Inferior parietal cortex (tissue), 1 donor: ENCODE measurements around the gene MICU2.

ENCODE experiments used
- DNase-seq: peaks from one replicate; pipeline ENCODE4 v3.0.0-alpha.2; 2016; ENCODE audit errors: extremely low spot score

MICU2 gene

DNA sequence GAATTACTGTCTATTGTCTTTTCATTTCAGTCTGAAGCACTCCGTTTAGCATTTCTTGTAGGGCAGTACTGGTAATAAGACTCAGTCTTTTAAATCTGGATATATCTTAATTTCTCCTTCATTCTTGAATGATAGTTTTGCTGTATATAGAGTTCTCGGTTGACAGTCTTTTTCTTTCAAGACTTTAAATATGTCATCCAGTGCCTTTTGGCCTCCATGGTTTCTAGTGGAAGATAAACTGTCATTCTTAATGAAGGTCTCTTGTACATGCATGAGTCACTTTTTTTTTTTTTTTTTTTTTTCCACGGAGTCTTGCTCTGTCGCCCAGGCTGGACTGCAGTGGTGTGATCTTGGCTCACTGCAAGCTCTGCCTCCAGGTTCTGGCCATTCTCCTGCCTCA is 117.6 kb downstream of the MICU2 start:
- no peak for DNase-seq

DNA sequence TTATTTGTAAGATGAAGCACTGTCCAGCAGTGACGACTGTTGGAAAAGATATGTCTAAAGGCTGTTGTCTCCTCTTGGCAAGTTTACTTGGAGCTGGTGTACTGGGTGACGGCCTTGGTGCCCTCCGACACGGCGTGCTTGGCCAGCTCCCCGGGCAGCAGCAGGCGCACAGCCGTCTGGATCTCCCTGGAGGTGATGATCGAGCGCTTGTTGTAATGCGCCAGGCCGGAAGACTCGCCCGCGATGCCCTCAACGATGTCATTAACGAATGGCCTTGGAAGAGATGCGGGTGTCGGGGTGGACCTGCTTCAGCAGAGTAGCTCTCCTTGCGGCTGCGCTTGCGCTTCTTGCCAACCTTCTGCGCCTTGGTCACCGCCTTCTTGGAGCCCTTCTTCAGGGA is 120.2 kb downstream of the MICU2 start:
- DNase-seq: no peak

DNA sequence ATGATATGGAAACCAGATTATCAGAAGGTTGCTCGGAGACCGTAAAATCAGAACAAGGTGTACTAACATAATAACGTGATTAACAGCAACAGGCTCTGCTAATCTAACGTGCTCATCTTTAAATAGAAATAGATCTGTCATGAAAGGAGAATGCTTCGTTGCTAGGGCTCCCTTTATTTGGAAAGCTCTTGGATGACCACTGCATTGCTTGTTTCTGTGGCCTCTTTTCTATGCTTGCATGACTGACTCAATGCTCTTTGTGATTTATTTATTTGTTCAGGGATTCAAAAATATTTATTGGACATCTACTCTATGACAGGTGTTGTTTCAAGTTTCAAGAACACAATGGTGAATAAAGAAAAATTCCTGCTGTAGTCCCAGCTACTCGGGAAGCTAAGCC is 122.6 kb downstream of the MICU2 start:
- no peak for DNase-seq

DNA sequence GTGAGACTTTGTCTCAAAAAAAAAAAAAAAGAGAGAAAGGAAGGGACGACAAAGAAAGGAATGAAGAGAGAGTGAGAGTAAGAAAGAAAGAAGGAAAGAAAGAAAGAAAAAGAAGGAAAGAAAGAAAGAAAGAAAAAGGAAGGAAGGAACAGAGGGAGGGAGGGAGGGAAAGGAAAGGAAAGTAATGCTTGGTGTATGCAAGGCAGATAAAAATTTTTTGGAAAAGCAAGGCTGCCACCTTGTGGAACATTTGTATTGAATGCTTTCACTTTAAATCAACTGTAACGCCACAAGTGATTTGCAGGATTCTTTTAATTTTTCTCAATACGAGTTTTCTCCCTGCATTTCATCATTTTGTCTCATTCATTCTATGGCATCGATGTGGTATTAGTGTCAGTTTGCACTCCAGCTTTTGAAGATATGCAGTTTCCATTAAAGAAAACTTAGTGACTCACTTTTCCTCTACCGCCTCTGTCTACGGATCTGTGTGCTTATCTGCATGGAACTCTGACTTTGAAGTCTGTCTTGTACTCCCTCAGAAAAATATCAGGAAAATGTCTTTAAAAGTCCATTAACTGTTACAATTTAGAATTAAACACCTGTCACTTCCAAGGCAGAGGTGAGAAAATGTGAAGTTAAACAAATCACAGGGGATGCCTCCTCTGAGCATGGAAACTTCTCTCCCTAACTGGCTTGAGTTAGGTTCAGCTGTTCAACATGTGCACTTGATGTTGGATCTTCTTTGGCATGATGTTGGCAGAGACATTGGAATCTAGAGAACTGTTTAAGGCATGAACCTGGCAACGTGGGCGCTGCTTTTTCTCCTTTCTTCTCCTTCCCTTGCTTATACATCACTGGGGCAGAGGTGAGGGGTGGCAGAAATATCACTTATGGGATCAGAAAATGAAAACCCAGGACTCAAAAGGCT is 124.8 kb downstream of the MICU2 start:
- peak; percentile 95 for DNase-seq

DNA sequence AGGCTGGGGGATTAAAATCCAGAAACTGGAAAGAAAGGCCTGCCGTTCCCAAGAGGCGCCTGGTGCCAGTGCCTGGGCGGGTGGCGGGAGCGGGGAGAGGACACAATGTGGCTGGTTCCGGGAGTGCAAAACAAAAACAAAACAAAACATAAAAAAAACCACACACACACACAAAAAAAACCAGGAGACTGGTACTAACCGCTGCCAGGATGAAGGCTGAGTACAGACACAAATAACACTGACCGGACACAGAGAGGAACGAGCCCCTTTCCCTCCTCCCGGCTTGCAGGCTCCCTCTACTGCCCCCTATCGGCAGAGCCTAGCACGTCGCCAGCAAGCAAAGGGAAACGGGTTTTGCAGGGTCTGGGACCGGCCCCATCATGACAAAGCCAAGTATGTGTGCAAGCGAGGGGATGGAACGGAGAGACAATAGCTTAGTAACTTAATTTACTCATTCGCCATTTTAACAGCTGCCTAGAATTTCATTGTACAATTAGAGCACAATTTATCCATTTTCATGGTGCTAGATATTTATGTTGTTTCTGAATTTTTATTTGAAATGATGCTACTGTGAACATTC is 127.0 kb downstream of the MICU2 start:
- peak; percentile 93 for DNase-seq

DNA sequence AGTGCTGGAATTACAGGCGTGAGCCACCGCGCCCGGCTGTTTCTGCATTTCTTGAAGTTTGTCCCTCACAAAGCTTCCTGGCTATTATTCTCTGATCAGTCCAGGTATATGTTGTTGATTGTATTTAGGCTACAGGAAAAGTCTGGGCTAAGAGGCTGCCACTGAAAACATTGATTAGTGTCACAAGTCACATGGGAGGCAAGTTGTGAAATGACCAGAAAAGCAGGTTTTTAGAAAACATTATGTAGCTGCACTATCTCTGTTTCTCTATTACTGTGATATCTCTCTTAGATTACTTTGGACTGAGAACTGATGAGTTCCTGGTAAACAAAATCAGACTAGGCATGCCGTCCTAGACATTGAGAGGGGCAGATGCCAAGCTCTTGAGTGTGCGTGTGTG is 128.9 kb downstream of the MICU2 start:
- no peak for DNase-seq

DNA sequence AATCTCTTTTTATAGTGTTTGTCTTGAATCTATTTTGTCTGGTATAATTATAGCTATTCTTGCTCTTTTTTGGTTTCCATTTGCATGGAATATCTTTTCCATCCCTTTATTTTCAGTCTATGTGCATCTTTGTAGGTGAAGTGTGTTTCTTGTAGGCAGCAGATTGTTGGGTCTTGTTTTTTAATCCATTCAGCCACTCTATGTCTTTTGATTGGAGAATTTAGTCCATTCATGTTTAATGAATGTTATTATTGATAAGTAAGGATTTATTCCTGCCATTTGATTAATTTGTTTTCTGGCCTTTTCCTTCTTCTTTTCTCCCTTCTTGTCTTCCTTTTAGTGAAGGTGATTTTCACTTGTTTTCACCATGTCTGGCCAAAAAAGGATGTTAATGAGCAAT is 133.2 kb downstream of the MICU2 start:
- DNase-seq: no peak

DNA sequence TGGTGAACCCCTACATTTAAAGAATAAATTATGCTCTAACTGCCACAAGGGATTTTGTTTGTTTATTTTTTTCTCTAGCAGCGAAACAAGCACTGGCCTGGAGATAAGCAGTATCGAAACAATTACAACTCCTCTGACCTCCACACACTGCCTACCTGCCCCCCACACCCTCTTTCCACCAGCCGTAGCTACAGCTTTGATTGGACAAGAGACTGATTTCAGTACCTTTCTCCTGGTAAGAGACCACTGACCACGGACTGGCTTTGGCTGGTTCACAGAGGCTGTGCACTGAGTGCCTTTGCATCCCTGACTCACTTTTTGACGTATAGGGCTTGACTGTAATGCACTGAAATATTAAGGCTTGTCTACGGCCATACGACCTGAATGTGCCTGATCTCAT is 137.4 kb downstream of the MICU2 start:
- no peak for DNase-seq

DNA sequence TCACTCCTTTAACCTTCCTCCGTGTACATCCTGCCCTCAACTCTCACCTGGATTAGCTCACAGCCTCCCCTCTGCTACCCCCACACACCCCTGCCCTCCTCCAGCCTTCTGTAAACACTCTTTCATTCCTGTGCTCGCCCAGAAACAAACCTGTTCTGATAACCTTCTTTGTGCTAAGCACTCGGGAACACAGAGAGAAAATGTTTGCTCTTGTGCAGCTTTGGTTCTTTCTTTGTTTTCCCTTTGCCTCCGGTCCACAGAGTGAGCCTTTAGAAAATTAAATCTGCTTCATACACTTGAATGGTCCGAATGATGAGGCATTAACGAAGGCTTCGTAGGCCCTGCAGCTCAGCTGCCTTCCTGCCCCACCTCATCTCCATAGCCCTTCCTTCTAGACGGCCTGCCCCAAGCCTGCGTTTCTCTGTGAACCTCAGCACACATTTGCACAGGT is 138.2 kb downstream of the MICU2 start:
- no peak for DNase-seq

DNA sequence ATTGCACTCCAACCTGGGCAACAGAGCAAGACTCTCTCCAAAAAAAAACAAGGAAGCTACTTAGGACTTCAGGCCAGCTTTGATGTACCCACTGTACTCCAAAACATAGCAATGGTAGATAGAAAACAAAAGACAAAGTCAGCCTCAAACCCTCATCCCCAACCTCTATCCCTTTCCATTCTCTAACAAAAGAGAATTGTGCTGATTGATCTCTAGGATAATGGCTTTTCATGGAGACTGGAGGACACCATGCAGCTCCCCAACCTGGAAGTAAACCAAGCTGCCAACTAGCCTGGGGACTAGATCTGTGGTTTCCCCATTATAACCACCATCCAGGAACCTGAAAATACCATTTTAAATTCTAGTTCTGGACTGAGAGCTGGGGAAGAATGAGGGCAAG is 140.5 kb downstream of the MICU2 start:
- no peak for DNase-seq

DNA sequence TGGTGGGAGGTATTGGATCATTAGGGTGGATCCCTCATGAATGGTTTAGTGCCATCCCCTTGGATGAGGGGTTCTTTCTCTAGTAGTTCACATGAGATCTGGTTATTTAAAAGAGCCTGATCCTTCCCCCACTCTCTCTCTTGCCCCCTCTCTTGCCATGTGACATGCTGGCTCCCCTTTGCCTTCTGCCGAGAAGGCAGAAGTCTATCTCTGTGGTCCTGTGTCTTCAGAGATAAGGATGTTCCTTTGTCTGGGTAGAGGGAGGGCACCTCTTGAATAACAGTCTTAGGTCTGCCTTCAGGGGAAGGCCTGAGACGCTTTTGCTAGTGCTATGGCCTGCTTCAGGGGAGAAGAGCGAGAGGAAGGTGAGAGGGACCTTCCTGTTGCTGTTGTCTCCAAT is 142.8 kb downstream of the MICU2 start:
- no peak for DNase-seq

DNA sequence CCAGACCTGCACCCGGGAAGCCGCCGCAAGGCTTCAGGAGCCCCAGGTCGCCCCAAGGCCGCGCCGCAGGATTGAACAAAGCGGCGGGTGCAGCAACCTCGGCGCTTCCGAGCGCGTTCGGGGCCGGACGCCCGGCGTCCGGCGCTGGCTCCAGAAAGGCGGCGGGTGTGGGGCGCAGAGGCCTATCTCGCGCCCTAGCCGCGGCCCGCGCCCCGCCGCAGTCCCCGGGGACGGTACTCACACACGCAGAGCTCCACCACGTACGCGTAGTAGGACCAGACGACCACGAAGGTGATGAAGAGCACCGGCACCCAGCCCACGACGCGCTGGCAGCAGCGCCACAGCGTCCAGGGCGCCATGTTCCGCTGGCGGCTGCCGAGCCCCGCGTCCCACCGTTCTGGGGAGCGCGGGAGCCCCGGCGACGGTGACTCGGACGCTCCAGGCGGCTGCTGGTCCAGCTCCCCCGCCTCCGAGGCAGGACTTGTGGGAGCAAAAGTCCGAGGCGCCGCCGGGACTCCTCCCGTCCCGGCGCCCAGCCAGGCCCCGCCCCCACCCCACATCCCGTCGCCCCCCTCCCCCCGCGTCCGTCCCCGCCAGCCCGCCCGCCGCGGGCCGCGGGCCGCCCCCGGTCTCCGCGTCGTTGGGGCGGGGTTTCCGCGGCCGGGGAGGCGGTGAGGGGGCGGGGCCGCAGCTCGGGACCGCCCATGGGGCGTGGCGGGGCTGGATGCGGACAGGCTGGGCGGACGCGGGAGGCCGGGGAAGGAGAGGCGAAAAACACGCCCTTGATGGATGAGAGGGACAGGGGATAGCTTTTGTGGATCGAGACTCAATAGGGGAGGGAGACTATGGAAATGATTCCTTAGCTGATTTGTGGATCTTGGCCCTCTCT is 144.9 kb downstream of the MICU2 start, which contains the start of gene ZDHHC20:
Gene ZDHHC20, minus strand, starts transcription at position 491 of the 889 bp plus-strand sequence. Its CDS starts 132 bp downstream, at position 359.
- DNase-seq: peak; percentile 82

DNA sequence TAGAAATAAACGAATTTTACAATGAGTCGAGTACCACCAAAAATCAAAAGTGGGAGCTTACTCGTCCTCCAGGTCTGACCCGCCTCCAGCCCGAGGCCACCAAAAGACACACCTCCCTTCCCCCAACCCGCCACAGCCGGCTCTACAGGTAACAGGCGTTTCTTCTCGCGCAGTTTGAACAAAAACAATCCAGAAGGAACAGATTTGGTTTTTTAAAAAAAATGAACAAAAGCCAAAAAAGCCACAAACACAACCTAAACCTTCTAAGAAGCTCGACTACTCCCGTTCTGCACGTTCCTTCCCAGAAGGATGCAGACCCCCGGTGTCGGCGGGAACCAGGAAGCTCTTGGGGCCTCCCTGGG is 145.5 kb downstream of the MICU2 start:
- DNase-seq: no peak

DNA sequence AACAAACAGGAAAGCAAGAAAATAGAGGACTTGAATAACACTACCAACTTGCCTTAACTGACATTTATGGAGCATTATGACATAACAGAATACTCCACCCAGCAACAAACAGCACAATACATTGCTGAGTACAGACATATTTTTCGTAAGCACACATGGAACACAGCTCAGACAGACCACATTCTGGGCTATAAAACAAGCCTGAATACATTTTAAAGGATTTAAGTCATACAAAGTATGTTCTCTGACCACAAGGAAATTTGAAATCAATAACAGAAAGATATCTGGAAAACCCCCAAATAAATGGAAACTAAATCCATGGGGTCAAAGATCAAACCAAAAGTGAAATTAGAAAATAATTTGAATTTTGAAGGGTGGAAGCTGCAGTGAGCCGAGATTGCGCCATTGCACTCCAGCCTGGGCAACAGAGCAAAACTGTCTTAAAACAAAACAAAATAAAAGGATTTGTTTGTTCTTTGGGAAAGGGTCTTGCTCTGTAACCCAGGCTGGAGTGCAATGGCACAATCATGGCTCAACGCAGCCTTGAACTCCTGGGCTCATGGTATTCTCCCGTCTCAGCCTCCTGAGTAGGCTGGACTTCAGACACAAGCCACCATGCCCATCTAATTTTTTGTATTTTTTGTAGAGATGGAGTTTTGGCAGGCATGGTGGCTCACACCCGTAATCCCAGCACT is 150.4 kb downstream of the MICU2 start:
- DNase-seq: no peak

DNA sequence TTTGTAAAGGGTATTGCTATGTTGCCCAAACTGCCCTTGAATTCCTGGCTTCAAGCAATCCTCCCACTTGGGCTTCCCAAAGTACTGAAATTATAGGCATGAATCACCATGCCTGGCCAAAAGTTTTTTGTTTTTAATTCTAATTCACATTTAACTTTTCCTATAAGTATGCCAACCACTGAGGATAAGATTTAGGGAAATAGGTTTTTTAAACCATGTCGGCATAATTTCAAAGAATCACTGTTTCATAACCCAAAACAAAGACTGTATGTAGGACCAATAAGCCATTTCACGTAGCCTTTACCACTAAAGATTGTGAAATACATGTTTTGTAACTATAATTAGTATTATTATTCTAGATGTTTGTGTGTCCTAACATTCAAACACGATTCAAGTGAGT is 153.0 kb downstream of the MICU2 start:
- DNase-seq: no peak

DNA sequence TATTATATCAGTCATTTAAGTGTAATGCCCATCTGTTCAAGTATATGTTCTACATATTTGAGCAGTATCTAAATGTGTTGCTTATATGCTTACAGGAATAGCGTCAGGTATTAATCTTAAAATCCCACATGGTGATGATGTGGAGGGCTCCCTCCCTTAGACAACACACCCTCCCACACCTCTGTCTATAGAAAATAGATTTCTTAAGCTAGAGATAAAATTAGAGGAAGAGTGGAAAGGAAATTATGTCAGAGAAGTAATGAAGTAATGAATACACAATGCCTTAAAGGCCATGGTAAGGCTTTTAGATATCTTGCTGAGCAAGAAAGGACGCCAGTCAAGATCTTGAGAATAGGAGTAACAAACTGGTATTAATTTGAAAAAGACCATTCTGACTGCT is 157.3 kb downstream of the MICU2 start:
- no peak for DNase-seq

DNA sequence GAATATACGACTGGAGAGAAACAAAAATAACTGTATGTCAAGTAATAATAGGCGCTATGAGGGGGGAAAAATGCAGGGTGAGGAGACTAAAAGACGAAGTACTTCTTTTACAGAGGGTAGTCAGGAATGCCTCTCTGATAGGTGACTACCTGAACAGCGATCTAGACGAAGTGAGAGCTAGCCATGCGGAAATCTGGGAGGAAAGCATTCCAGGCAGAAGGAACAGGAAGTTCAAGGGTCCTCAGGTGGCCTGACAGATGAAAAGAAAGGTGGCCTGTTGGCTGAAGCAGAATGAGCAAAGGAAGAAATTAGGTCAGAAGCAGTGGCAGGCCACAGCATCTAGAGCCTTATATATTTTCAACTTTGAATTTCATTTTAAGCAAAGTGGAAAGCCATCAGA is 158.2 kb downstream of the MICU2 start:
- DNase-seq: no peak

DNA sequence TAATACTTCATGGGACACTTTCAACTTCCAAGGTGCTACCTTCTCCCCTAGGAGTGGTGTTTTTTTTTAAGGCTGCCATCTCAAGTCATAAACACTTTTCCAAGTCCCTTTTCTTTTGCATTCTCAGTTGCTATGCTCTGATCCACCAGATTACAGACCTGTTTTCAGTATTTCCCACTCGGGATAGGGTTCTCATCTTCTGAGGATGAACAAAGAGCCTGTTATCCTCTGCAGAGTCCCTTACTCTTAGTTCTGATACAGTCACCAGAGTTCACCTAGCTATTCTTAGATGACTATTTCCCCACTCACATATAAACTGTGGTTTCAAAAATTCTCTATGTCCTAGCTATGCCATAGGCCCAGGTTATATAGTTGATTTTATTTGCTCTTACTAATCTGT is 160.8 kb downstream of the MICU2 start:
- no peak for DNase-seq
